Measurements from ENCODE around the gene PIP5K1B.

DNA sequence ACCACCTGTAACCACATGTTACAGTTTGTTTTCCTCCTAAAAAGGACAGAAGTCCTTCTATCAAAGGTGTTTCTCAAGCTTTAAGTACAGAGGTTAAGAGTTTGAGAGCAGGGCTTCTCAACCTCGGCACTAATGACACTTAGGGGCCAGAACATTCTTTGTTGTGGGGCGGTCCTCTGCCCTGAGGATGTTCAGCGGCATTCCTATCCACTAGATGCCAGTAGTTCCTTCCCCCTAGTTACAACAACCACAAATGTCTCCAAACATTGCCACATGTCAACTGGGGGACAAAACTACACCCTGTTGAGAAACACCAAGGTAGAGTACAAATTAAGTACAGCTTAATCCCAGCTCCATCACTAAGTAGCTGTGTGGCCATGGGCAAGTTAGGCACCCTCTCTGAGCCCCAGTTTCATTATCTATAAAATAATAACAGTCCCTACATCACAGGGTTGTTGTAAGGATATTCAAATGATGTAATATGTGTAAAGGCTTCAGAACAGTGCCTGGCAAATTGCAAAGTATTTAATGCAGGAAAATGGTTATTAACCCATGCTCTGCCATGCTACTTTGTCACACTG lies 44.6 kb downstream of the PIP5K1B start:
- TF ChIP-seq CTCF (conservative IDR thresholded peaks at IDR 0.05 in 1 of 2, IDR thresholded peaks at IDR 0.05 in 1 of 2; ENCODE audit: extremely low read depth in 1 of 2, insufficient read depth in 1 of 2, low read depth in 1 of 2, low read length in 2 of 2): no peak
- no peak for TF ChIP-seq EZH2 (IDR thresholded peaks at IDR 0.05; ENCODE audit: borderline replicate concordance, low read length)

All from mammary epithelial cell (primary cell).